LNCAP (cell line): Measurements from ENCODE around the gene PTCRA.

Experiments
- CTCF ChIP-seq: fragments of 450-650 bp; IDR thresholded peaks from 2 replicates; pipeline ENCODE4 v1.5.1; 2017; ENCODE audit warnings: mild to moderate bottlenecking

The PTCRA gene

GRCh38 chr6:42962502-42963178 is 46.8 kb downstream of the PTCRA start:
- no peak for TF ChIP-seq CTCF

GRCh38 chr6:42963179-42963854 is 47.5 kb downstream of the PTCRA start:
- TF ChIP-seq CTCF, result no peak

- no peak; the same call in 1 of the 2 replicates for TF ChIP-seq CTCF
Measured at GRCh38 chr6:42963855-42964605, 48.2 kb downstream of the PTCRA start.

GRCh38 chr6:42966571-42966970 is 50.7 kb downstream of the PTCRA start:
- no peak for TF ChIP-seq CTCF

GRCh38 chr6:42967228-42967627 is 51.4 kb downstream of the PTCRA start:
- TF ChIP-seq CTCF, result no peak

- no peak for TF ChIP-seq CTCF
Measured at GRCh38 chr6:42968126-42968701, 52.4 kb downstream of the PTCRA start.

- no peak for TF ChIP-seq CTCF
Measured at GRCh38 chr6:42968783-42969182, 52.9 kb downstream of the PTCRA start.
